ENCODE data around the gene OVCA2. TPM values are rescaled to one million over a fixed set of nuclear protein-coding genes. Genes with fewer than 3 reads are reported as not detected.

The OVCA2 gene
- total RNA-seq, 6 donors from 2014 or later, result 20.1 to 56.1 (median 33.5) TPM

GRCh38 chr17:2061441-2061958 lies 19.7 kb downstream of the OVCA2 start:
- TF ChIP-seq POLR2A (IDR thresholded peaks at IDR 0.05), result no peak
- no peak for TF ChIP-seq EP300 (IDR thresholded peaks at IDR 0.05)
- ATAC-seq (ENCODE audit: low FRiP score in 2 of 2) (no peak), DNase-seq (no peak)
- Histone ChIP-seq H3K27ac (peak overlapping the region; percentile 80 to 93 (median 88)), H3K36me3 (peaks cover 0 to 38% (median 18%) of the 10 kb centered on the region in 4 donors), H3K27me3 (peaks cover 0 to 16% (median 7%) of the 10 kb centered on the region in 4 donors), H3K4me1 (peaks cover 54 to 73% (median 60%) of the 10 kb centered on the region in 4 donors), H3K9me3 (no peaks in the 10 kb centered on the region), H3K4me3 (no peak overlapping the region)
- WGBS, 2 donors, result 84 to 85% methylated on average over 10 to 17 of the region's 17 CpGs

- Histone ChIP-seq H3K27me3 (peaks cover 0 to 5% (median 2%) of the 10 kb centered on the region in 4 donors), H3K4me3 (no peak overlapping the region), H3K36me3 (peaks cover 0 to 38% (median 19%) of the 10 kb centered on the region in 4 donors), H3K9me3 (no peaks in the 10 kb centered on the region), H3K4me1 (peaks cover 56 to 73% (median 64%) of the 10 kb centered on the region in 4 donors), H3K27ac (peak overlapping the region; percentile 20 to 86 (median 69))
- no peak for TF ChIP-seq EP300 (IDR thresholded peaks at IDR 0.05)
- no peak for TF ChIP-seq POLR2AphosphoS5 (IDR thresholded peaks at IDR 0.05)
- TF ChIP-seq POLR2A (IDR thresholded peaks at IDR 0.05), result no peak
- no peak for TF ChIP-seq CTCF (IDR thresholded peaks at IDR 0.05)
- WGBS, 2 donors, result 42 to 67% methylated on average over 10 to 11 of the region's 11 CpGs
- DNase-seq, result peak in 1 of 2 donors; percentile 43
- ATAC-seq (ENCODE audit: low FRiP score in 2 of 2), result no peak
Observed at GRCh38 chr17:2062571-2063183, 20.9 kb downstream of the OVCA2 start.

- Histone ChIP-seq H3K27ac (peak overlapping the region; percentile 20 to 86 (median 66)), H3K4me3 (no peak overlapping the region), H3K4me1 (peaks cover 56 to 73% (median 65%) of the 10 kb centered on the region in 4 donors), H3K36me3 (peaks cover 0 to 42% (median 22%) of the 10 kb centered on the region in 4 donors), H3K9me3 (no peaks in the 10 kb centered on the region), H3K27me3 (no peaks in the 10 kb centered on the region)
- TF ChIP-seq EP300 (IDR thresholded peaks at IDR 0.05), result no peak
- no peak for TF ChIP-seq POLR2AphosphoS5 (IDR thresholded peaks at IDR 0.05)
- TF ChIP-seq CTCF (IDR thresholded peaks at IDR 0.05), result no peak
- no peak for TF ChIP-seq POLR2A (IDR thresholded peaks at IDR 0.05)
- ATAC-seq (ENCODE audit: low FRiP score in 2 of 2), result no peak
- no peak for DNase-seq
- WGBS, 2 donors, result 76 to 81% methylated on average over 16 of the region's 16 CpGs
Observed at GRCh38 chr17:2063261-2064146, 21.7 kb downstream of the OVCA2 start.

GRCh38 chr17:2064147-2064489 lies 22.3 kb downstream of the OVCA2 start:
- Histone ChIP-seq H3K4me1 (peaks cover 51 to 70% (median 63%) of the 10 kb centered on the region in 4 donors), H3K36me3 (peaks cover 0 to 45% (median 25%) of the 10 kb centered on the region in 4 donors), H3K4me3 (no peak overlapping the region), H3K9me3 (no peaks in the 10 kb centered on the region), H3K27me3 (no peaks in the 10 kb centered on the region), H3K27ac (peak overlapping the region in 3 of 4 donors; percentile 58 to 74 (median 73))
- 69 to 75% methylated on average over 5 of the region's 5 CpGs for WGBS, 2 donors
- ATAC-seq (ENCODE audit: low FRiP score in 2 of 2) (no peak), DNase-seq (no peak)
- TF ChIP-seq POLR2AphosphoS5 (IDR thresholded peaks at IDR 0.05) (no peak), POLR2A (IDR thresholded peaks at IDR 0.05) (no peak), EP300 (IDR thresholded peaks at IDR 0.05) (no peak), CTCF (IDR thresholded peaks at IDR 0.05) (no peak)

GRCh38 chr17:2064520-2064971 lies 22.7 kb downstream of the OVCA2 start:
- Histone ChIP-seq H3K4me1 (peaks cover 47 to 66% (median 59%) of the 10 kb centered on the region in 4 donors), H3K27me3 (no peaks in the 10 kb centered on the region), H3K4me3 (no peak overlapping the region), H3K27ac (peak overlapping the region; percentile 50 to 74 (median 66)), H3K9me3 (no peaks in the 10 kb centered on the region), H3K36me3 (peaks cover 0 to 45% (median 25%) of the 10 kb centered on the region in 4 donors)
- WGBS, 2 donors, result 91 to 94% methylated on average over 2 to 6 of the region's 6 CpGs
- DNase-seq (no peak), ATAC-seq (ENCODE audit: low FRiP score in 2 of 2) (no peak)
- TF ChIP-seq CTCF (IDR thresholded peaks at IDR 0.05) (no peak), POLR2A (IDR thresholded peaks at IDR 0.05) (no peak)

Data from upper lobe of left lung (tissue), 6 donors.